Right lung (tissue), 10 donors: Measurements from ENCODE around the gene CCDC150. TPM values are rescaled to one million over a fixed set of nuclear protein-coding genes. Genes with fewer than 3 reads are reported as not detected.
A peak's percentile ranks its signal among the peaks of the same experiment; 100 is the strongest.
"Not testable (repeated sequence)": the region's sequence is repeated elsewhere in the genome, so short reads cannot be mapped to it uniquely, and the experiment has no call there.

ENCODE experiments used
- DNase-seq, 2 donors: peaks; one replicate each; pipeline ENCODE4 v3.0.0-alpha.2; 2013
- long read RNA-seq, 8 donors: transcript quantifications; one replicate each; lab custom pipeline, GENCODE V29; 2026
- polyA plus RNA-seq, 5 donors: library from polyadenylated mRNA; unstranded; fragments of 120-200 nt; gene quantifications; one replicate each; pipeline versions ENCODE4 v1.2.1 to v1.2.3, GENCODE V29; 2013; ENCODE audit warnings: inconsistent platforms in 1 of 5, low replicate concordance in 1 of 5; ENCODE audit not compliant: insufficient read length in 5 of 5, insufficient read depth in 1 of 5

CCDC150 gene
- 10 to 100 TPM in 3 of 5 donors, 1 to 10 TPM in 2; 9.3 to 20.9 (median 14.5) TPM for polyA plus RNA-seq
- long read RNA-seq, donor 1: 0 reads
- long read RNA-seq, donor 2: 0 reads
- long read RNA-seq, donor 3, partial matches to known transcripts: 54 of 59 reads
- long read RNA-seq, donor 3, other reads (novel, unspliced or antisense): 5 of 59 reads
- long read RNA-seq, donor 4, partial matches to known transcripts: 18 of 18 reads
- long read RNA-seq, donor 4, other reads (novel, unspliced or antisense): 0 of 18 reads
- long read RNA-seq, donor 5: 0 reads
- long read RNA-seq, donor 6: 0 reads
- long read RNA-seq, donor 7: 0 reads
- long read RNA-seq, donor 8: 0 reads

- DNase-seq: peak; percentile 92 to 93
Observed at GRCh38 chr2:196639180-196640030, at the start of gene CCDC150. TSS of gene CCDC150 (plus strand) at chr2:196639715. CDS start at chr2:196639767, 52 bp downstream.

- no peak for DNase-seq
Observed at GRCh38 chr2:196590286-196590685, 49.2 kb upstream of the CCDC150 start.

GRCh38 chr2:196591004-196591403 lies 48.5 kb upstream of the CCDC150 start:
- DNase-seq: no peak

- DNase-seq: no peak
Observed at GRCh38 chr2:196591621-196592022, 47.9 kb upstream of the CCDC150 start.

GRCh38 chr2:196592331-196592910 lies 47.1 kb upstream of the CCDC150 start:
- DNase-seq: peak; percentile 27 to 36

- peak; percentile 71 to 76 for DNase-seq
Observed at GRCh38 chr2:196592911-196593881, 46.3 kb upstream of the CCDC150 start, which contains the start of gene HECW2. TSS of gene HECW2 (minus strand) at chr2:196593554.

- DNase-seq: no peak
Observed at GRCh38 chr2:196594158-196594557, 45.4 kb upstream of the CCDC150 start.

- no peak for DNase-seq
Observed at GRCh38 chr2:196597531-196597930, 42.0 kb upstream of the CCDC150 start.

- DNase-seq: no peak
Observed at GRCh38 chr2:196598412-196598811, 41.1 kb upstream of the CCDC150 start.

GRCh38 chr2:196598846-196599245 lies 40.7 kb upstream of the CCDC150 start:
- DNase-seq: no peak

GRCh38 chr2:196601430-196602306 lies 37.8 kb upstream of the CCDC150 start:
- no peak for DNase-seq

- no peak for DNase-seq
Observed at GRCh38 chr2:196604196-196604595, 35.3 kb upstream of the CCDC150 start.

- no peak for DNase-seq
Observed at GRCh38 chr2:196606516-196606915, 33.0 kb upstream of the CCDC150 start.

GRCh38 chr2:196607073-196607472 lies 32.4 kb upstream of the CCDC150 start:
- DNase-seq: no peak

- not testable (repeated sequence) for DNase-seq
Observed at GRCh38 chr2:196607896-196608295, 31.6 kb upstream of the CCDC150 start.

GRCh38 chr2:196609806-196610205 lies 29.7 kb upstream of the CCDC150 start:
- DNase-seq: no peak

- DNase-seq: no peak
Observed at GRCh38 chr2:196610796-196611195, 28.7 kb upstream of the CCDC150 start.

- no peak for DNase-seq
Observed at GRCh38 chr2:196613302-196613701, 26.2 kb upstream of the CCDC150 start.

GRCh38 chr2:196617430-196617829 lies 22.1 kb upstream of the CCDC150 start:
- DNase-seq: no peak

- DNase-seq: no peak
Observed at GRCh38 chr2:196618661-196619060, 20.9 kb upstream of the CCDC150 start.
